ENCODE data around the gene FAM237B. TPM values are rescaled to one million over a fixed set of nuclear protein-coding genes. Genes with fewer than 3 reads are reported as not detected.

The FAM237B gene
- total and polyA plus RNA-seq, 9 of the 15 experiments (the other 6 are each of a cell fraction or from before 2014, with no cell fraction given): not detected

GRCh38 chr7:90346336-90347125 is 25.4 kb upstream of the FAM237B start, which contains the start of gene GTPBP10 (continued):
- TF ChIP-seq IRF9 (tag; IDR thresholded peaks at IDR 0.05): 0 out of 2 replicates have a peak, but pooled peaks have one; percentile 29
- peak; percentile 44; the same call in 1 of the 2 replicates for TF ChIP-seq SMARCE1 (IDR thresholded peaks at IDR 0.05)
- TF ChIP-seq XRCC5 (IDR thresholded peaks at IDR 0.05; ENCODE audit: low read depth, low read length): 0 out of 2 replicates have a peak, but pooled peaks have one; percentile 47
- TF ChIP-seq SMARCA4 (IDR thresholded peaks at IDR 0.05): peak; percentile 68; the same call in 1 of the 2 replicates
- no peak for TF ChIP-seq ZNF436 (CRISPR knock-in tag; IDR thresholded peaks at IDR 0.05)
- peak; percentile 49 for TF ChIP-seq BRD9 (IDR thresholded peaks at IDR 0.05; ENCODE audit: low read depth, partially characterized antibody)
- no peak for TF ChIP-seq REST (IDR thresholded peaks at IDR 0.05; ENCODE audit: borderline replicate concordance)
- peak; percentile 59; the same call in 1 of the 2 replicates for TF ChIP-seq REST (CRISPR knock-in tag; IDR thresholded peaks at IDR 0.05; ENCODE audit: low read depth)
- TF ChIP-seq POLR2G (IDR thresholded peaks at IDR 0.05; ENCODE audit: low read depth, low read length): peak; percentile 95
- TF ChIP-seq ZSCAN29 (IDR thresholded peaks at IDR 0.05): 0 out of 2 replicates have a peak, but pooled peaks have one; percentile 49
- TF ChIP-seq PTRF (tag; IDR thresholded peaks at IDR 0.05): no peak
- TF ChIP-seq ZNF184 (CRISPR knock-in tag; IDR thresholded peaks at IDR 0.05): no peak
- TF ChIP-seq USF1 (CRISPR knock-in tag; IDR thresholded peaks at IDR 0.05): peak; percentile 31; the same call in 1 of the 2 replicates
- TF ChIP-seq ZNF311 (CRISPR knock-in tag; IDR thresholded peaks at IDR 0.05): no peak
- peak; percentile 54 to 75; a peak in 2 of 4 replicates for TF ChIP-seq ARNT (IDR thresholded peaks at IDR 0.05)
- TF ChIP-seq ZNF780A (CRISPR knock-in tag; IDR thresholded peaks at IDR 0.05): no peak
- TF ChIP-seq RHOXF2B (CRISPR knock-in tag; conservative IDR thresholded peaks at IDR 0.05): no peak
- TF ChIP-seq CHD2 (IDR thresholded peaks at IDR 0.05; ENCODE audit: low read depth, low read length): no peak
- no peak for TF ChIP-seq ZNF212 (CRISPR knock-in tag; IDR thresholded peaks at IDR 0.05)
- peak; percentile 100 for TF ChIP-seq CREM (IDR thresholded peaks at IDR 0.05; ENCODE audit: low read depth)
- TF ChIP-seq ETV1 (tag; conservative IDR thresholded peaks at IDR 0.05; ENCODE audit: low read depth): peak; percentile 82
